GM12878 (cell line): ENCODE data around the gene LAMP1. TPM values are rescaled to one million over a fixed set of nuclear protein-coding genes. Genes with fewer than 3 reads are reported as not detected.

Source experiments
- ATAC-seq: fragments of 200-7000 bp; cut with Tn5 transposase; 3 replicates; pipeline ENCODE4 v1.9.1; 2020; ENCODE audit warnings: mild to moderate bottlenecking, moderate library complexity
- BruUV-seq: library from RNA; stranded (reverse); fragments of 400-500 nt; replicated peaks from 2 replicates; lab custom pipeline; 2021; lab: Mats Ljungman, UMichigan
- CTCF ChIA-PET: fragments of 300-600 bp; sonication (Branson Sonifier 250); formaldehyde crosslinking; extraction: SDS; loops from one replicate; lab custom pipeline; 2021; ENCODE audit warnings: inconsistent platforms; lab: Yijun Ruan, JAX
- POLR2A ChIA-PET: fragments of 350-600 bp; formaldehyde crosslinking; extraction: SDS; loops from one replicate; lab custom pipeline; 2021; ENCODE audit warnings: inconsistent platforms; lab: Charles Lee
- RAD21 ChIA-PET: fragments of 300-600 bp; sonication (Branson Sonifier 250); formaldehyde crosslinking; loops from one replicate; lab custom pipeline; 2023; ENCODE audit warnings: antibody characterized with exemption; ENCODE audit not compliant: unreplicated experiment; lab: Charles Lee
- SMC1A ChIA-PET: fragments of 300-600 bp; sonication (Branson Sonifier 250); formaldehyde crosslinking; loops from one replicate; lab custom pipeline; 2023; ENCODE audit not compliant: unreplicated experiment, uncharacterized antibody; lab: Charles Lee
- DNase-seq: peaks from one replicate; pipeline ENCODE4 v3.0.0-alpha.2; 2011; ENCODE audit warnings: low read depth, low spot score
- FAIRE-seq: peaks from 3 replicates; lab custom pipeline; 2011; peaks lifted over from hg19 to GRCh38; lab: Jason Lieb, UNC
- H2AFZ ChIP-seq: 2 replicates; pipeline ENCODE4 v1.6.0; 2011; ENCODE audit warnings: low read depth, low read length, control low read depth; ENCODE audit not compliant: control insufficient read depth
- H3K27ac ChIP-seq: 2 replicates; pipeline ENCODE4 v1.5.1; 2011; ENCODE audit warnings: control low read depth; ENCODE audit not compliant: control insufficient read depth, insufficient read depth
- H3K27me3 ChIP-seq, 2 experiments: replicated peaks in 1 of 2; 2 replicates each; pipeline versions ENCODE4 v1.6.0 to v1.6.1; 2011; ENCODE audit warnings: low read length in 1 of 2; ENCODE audit not compliant: control insufficient read depth in 2 of 2, insufficient read depth in 2 of 2
- H3K36me3 ChIP-seq, 2 experiments: 2 replicates each; pipeline ENCODE4 v1.5.1; 2011; ENCODE audit warnings: low read length in 1 of 2; ENCODE audit not compliant: control insufficient read depth in 2 of 2, insufficient read depth in 2 of 2
- H3K4me1 ChIP-seq: 2 replicates; pipeline ENCODE4 v1.6.1; 2011; ENCODE audit warnings: mild to moderate bottlenecking, low read length, moderate library complexity, mixed read lengths; ENCODE audit not compliant: control insufficient read depth, insufficient read depth
- H3K4me2 ChIP-seq: 2 replicates; pipeline ENCODE4 v1.6.0; 2011; ENCODE audit warnings: control low read depth; ENCODE audit not compliant: control insufficient read depth, insufficient read depth
- H3K4me3 ChIP-seq: fragments of 200-600 bp; sonication (generic); 2 replicates; pipeline ENCODE4 v1.5.1; 2016
- H3K79me2 ChIP-seq: 2 replicates; pipeline ENCODE4 v1.6.0; 2011; ENCODE audit warnings: low read length; ENCODE audit not compliant: control insufficient read depth, insufficient read depth
- H3K9ac ChIP-seq: 2 replicates; pipeline ENCODE4 v1.8.0; 2011; ENCODE audit warnings: low read length, control low read depth, mixed read lengths; ENCODE audit not compliant: control insufficient read depth, insufficient read depth
- H3K9me3 ChIP-seq: replicated peaks from 3 replicates; pipeline ENCODE4 v1.5.1; 2011; ENCODE audit warnings: mild to moderate bottlenecking, low read length; ENCODE audit not compliant: control insufficient read depth, insufficient read depth
- H4K20me1 ChIP-seq: 2 replicates; pipeline ENCODE4 v1.6.0; 2011; ENCODE audit not compliant: control insufficient read depth, insufficient read depth
- BCL11A ChIP-seq: IDR thresholded peaks from 2 replicates; pipeline ENCODE4 v1.6.1; 2011; ENCODE audit warnings: low read depth, low read length
- BHLHE40 ChIP-seq, 2 experiments: fragments of 450-650 bp in 1 of 2; IDR thresholded peaks; 2 replicates each; pipeline ENCODE4 v1.6.1; 2011 to 2017; ENCODE audit warnings: low read depth in 2 of 2, borderline replicate concordance in 1 of 2, improper control_type of control experiment in 1 of 2, low read length in 1 of 2, mild to moderate bottlenecking in 1 of 2
- CHD4 ChIP-seq: fragments of 200-600 bp; sonication (generic); IDR thresholded peaks from 2 replicates; pipeline ENCODE4 v1.6.1; 2016; ENCODE audit warnings: mild to moderate bottlenecking
- ETV6 ChIP-seq, 2 experiments: fragments of 450-650 bp in 1 of 2; IDR thresholded peaks in 1 of 2; conservative IDR thresholded peaks in 1 of 2; 2 replicates each; pipeline ENCODE4 v1.6.1; 2014; ENCODE audit warnings: antibody characterized with exemption in 1 of 2, borderline replicate concordance in 1 of 2, low read depth in 1 of 2, mild to moderate bottlenecking in 1 of 2, moderate library complexity in 1 of 2
- GATAD2B ChIP-seq: fragments of 450-650 bp; conservative IDR thresholded peaks from 2 replicates; pipeline ENCODE4 v1.6.1; 2017; ENCODE audit warnings: low read depth, mild to moderate bottlenecking, moderate library complexity
- IRF4 ChIP-seq: IDR thresholded peaks from 2 replicates; pipeline ENCODE4 v1.6.1; 2011; ENCODE audit warnings: low read depth, low read length
- JUNB ChIP-seq: IDR thresholded peaks from 2 replicates; pipeline ENCODE4 v1.6.1; 2016; ENCODE audit warnings: antibody characterized with exemption, mild to moderate bottlenecking
- MXI1 ChIP-seq: fragments of 150-350 bp; IDR thresholded peaks from 2 replicates; pipeline ENCODE4 v1.6.1; 2011; ENCODE audit warnings: low read depth, mild to moderate bottlenecking, inconsistent platforms, low read length, improper control_type of control experiment
- RBBP5 ChIP-seq: fragments of 200-600 bp; sonication (generic); conservative IDR thresholded peaks from 2 replicates; pipeline ENCODE4 v1.6.1; 2016
- SP1 ChIP-seq: IDR thresholded peaks from one replicate; pipeline ENCODE4 v1.6.1; 2011; ENCODE audit warnings: low read depth, low read length
- ZNF384 ChIP-seq: IDR thresholded peaks from 2 replicates; pipeline ENCODE4 v1.6.1; 2012; ENCODE audit warnings: low read depth, mild to moderate bottlenecking, low read length, improper control_type of control experiment, borderline replicate concordance
- WGBS: methylation state at CpG from one replicate; pipeline ENCODE4 v1.1.6; 2016; ENCODE audit warnings: low lambda C conversion rate; ENCODE audit not compliant: insufficient replicate concordance, insufficient coverage; ENCODE audit errors: missing lambda C conversion rate; 5-methylcytosine and 5-hydroxymethylcytosine counted together
- in situ Hi-C: fragments of 300-500 bp; cut with MboI; formaldehyde crosslinking; loops from 9 replicates; pipeline ENCODE4 v1.14.3; 2018; ENCODE audit warnings: mixed read lengths
- intact Hi-C: fragments of 100-400 bp; cut with micrococcal nuclease; formaldehyde crosslinking; loops from one replicate; pipeline ENCODE4 v1.14.2; 2022; ENCODE audit not compliant: unreplicated experiment
- polyA plus RNA-seq, 11 experiments: library from polyadenylated mRNA; depleted of rRNA in 4 of 11; unstranded in 6 of 11; stranded (reverse) in 5 of 11; fragments of >200 nt; fragmentation: Nextera tagmentation in 4 of 11; fragmentation: Illumina TruSeq in 1 of 11; extraction: Ambion mirVana in 4 of 11; extraction: Trizol in 1 of 11; gene quantifications; 1 replicate in 1 of 11; 2 replicates in 10 of 11; pipeline versions ENCODE4 v1.2.1 to v1.2.3, GENCODE V29; 2011 to 2016; ENCODE audit warnings: inconsistent platforms in 2 of 11, missing spikeins in 2 of 11, low read depth in 1 of 11
- total RNA-seq, 4 experiments: library from RNA; depleted of rRNA in 3 of 4; stranded (reverse); fragments of >200 nt in 3 of 4; fragmentation: Illumina TruSeq in 1 of 4; extraction: Trizol in 1 of 4; gene quantifications; 2 replicates each; pipeline versions ENCODE4 v1.2.1 to v1.2.3, GENCODE V29; 2013 to 2021
- TF ChIP-seq, protein P1 (sequence below): fragments of 450-650 bp; IDR thresholded peaks from 2 replicates; pipeline ENCODE4 v1.6.1; 2016; ENCODE audit warnings: mild to moderate bottlenecking
- TF ChIP-seq, protein P2 (sequence below): fragments of 450-650 bp; formaldehyde crosslinking; IDR thresholded peaks from 2 replicates; pipeline ENCODE4 v1.5.0; 2022; ENCODE audit warnings: mild to moderate bottlenecking, missing genetic modification characterization
- TF ChIP-seq, protein P3 (sequence below): fragments of 150-350 bp; IDR thresholded peaks from 2 replicates; pipeline ENCODE4 v1.6.1; 2014; ENCODE audit warnings: mild to moderate bottlenecking, low read depth, low read length

Gene LAMP1
- total and polyA plus RNA-seq, 10 of the 15 experiments (the other 5 are each of a cell fraction or from before 2014, with no cell fraction given), result 2.5 to 83.0 (median 32.7) TPM

DNA sequence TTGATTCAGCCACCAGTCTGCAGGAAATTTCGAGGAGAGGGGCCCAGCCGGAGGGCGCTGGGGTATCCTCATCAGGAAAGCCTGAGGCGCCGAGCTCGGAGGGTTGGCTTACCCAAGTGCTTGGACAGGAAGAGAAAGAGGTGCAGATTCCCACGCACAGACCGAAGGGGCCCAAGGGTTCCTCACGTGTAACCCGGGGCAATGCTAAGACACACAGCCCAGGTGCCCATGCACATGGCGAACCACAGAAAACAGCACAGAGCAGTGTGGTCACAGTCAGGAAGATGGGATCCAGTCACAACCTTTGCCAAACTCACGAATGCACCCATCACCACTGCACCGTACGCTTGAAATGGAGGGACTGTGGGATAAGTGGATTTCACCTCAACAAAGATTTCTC lies 36.0 kb downstream of the LAMP1 start (continued):
- TF ChIP-seq GATAD2B, result no peak
- TF ChIP-seq ETV6 (conservative IDR thresholded peaks at IDR 0.05 in 1 of 2, IDR thresholded peaks at IDR 0.05 in 1 of 2; ENCODE audit: borderline replicate concordance in 1 of 2, low read depth in 1 of 2), result no peak
- TF ChIP-seq, protein P1, sequence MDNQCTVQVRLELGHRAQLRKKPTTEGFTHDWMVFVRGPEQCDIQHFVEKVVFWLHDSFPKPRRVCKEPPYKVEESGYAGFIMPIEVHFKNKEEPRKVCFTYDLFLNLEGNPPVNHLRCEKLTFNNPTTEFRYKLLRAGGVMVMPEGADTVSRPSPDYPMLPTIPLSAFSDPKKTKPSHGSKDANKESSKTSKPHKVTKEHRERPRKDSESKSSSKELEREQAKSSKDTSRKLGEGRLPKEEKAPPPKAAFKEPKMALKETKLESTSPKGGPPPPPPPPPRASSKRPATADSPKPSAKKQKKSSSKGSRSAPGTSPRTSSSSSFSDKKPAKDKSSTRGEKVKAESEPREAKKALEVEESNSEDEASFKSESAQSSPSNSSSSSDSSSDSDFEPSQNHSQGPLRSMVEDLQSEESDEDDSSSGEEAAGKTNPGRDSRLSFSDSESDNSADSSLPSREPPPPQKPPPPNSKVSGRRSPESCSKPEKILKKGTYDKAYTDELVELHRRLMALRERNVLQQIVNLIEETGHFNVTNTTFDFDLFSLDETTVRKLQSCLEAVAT, result no peak
- no peak for TF ChIP-seq RBBP5
- no peak for TF ChIP-seq BHLHE40 (IDR thresholded peaks at IDR 0.05; ENCODE audit: borderline replicate concordance in 1 of 2, low read depth in 2 of 2, low read length in 1 of 2)

DNA sequence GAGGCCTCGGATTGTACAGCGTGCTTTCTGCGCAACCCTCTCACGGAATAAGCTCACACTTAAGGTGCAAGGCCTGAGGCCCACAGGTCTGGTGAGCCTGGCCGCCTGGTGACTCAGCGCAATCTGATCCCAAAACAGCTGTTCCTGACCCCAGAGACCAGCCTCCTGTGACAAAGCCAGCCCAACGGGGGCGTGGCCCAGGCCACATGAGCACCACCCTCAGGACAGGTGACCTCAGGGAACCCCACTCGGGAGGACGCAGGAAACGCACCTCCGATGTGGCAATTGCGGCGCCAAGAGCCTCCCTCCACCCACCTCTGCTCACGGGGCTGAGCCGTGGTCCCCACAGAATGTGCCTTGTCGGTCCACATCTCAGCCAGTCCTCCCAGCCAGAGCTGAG lies 40.5 kb downstream of the LAMP1 start:
- FAIRE-seq, result no peak
- Histone ChIP-seq H3K9ac (no peak overlapping the region), H3K4me3 (no peak overlapping the region), H3K27me3 (no peaks in the 10 kb centered on the region), H2AFZ (no peak overlapping the region), H3K9me3 (no peaks in the 10 kb centered on the region), H4K20me1 (no peaks in the 10 kb centered on the region), H3K36me3 (no peaks in the 10 kb centered on the region), H3K79me2 (no peaks in the 10 kb centered on the region), H3K4me2 (no peak overlapping the region), H3K4me1 (no peaks in the 10 kb centered on the region), H3K27ac (no peak overlapping the region)
- SMC1A ChIA-PET, result no interaction called here
- RAD21 ChIA-PET, result no interaction called here
- 52% methylated on average over 16 of the region's 17 CpGs for WGBS
- TF ChIP-seq ZNF384, result no peak
- TF ChIP-seq CHD4, result no peak
- TF ChIP-seq SP1, result no peak
- no peak for TF ChIP-seq GATAD2B
- no peak for TF ChIP-seq JUNB
- no peak for TF ChIP-seq MXI1
- TF ChIP-seq, protein P2, sequence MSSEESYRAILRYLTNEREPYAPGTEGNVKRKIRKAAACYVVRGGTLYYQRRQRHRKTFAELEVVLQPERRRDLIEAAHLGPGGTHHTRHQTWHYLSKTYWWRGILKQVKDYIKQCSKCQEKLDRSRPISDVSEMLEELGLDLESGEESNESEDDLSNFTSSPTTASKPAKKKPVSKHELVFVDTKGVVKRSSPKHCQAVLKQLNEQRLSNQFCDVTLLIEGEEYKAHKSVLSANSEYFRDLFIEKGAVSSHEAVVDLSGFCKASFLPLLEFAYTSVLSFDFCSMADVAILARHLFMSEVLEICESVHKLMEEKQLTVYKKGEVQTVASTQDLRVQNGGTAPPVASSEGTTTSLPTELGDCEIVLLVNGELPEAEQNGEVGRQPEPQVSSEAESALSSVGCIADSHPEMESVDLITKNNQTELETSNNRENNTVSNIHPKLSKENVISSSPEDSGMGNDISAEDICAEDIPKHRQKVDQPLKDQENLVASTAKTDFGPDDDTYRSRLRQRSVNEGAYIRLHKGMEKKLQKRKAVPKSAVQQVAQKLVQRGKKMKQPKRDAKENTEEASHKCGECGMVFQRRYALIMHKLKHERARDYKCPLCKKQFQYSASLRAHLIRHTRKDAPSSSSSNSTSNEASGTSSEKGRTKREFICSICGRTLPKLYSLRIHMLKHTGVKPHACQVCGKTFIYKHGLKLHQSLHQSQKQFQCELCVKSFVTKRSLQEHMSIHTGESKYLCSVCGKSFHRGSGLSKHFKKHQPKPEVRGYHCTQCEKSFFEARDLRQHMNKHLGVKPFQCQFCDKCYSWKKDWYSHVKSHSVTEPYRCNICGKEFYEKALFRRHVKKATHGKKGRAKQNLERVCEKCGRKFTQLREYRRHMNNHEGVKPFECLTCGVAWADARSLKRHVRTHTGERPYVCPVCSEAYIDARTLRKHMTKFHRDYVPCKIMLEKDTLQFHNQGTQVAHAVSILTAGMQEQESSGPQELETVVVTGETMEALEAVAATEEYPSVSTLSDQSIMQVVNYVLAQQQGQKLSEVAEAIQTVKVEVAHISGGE (CRISPR knock-in tag), result no peak
- TF ChIP-seq IRF4, result no peak
- TF ChIP-seq ETV6 (conservative IDR thresholded peaks at IDR 0.05 in 1 of 2, IDR thresholded peaks at IDR 0.05 in 1 of 2; ENCODE audit: borderline replicate concordance in 1 of 2, low read depth in 1 of 2), result no peak
- TF ChIP-seq BCL11A, result no peak
- TF ChIP-seq, protein P3, sequence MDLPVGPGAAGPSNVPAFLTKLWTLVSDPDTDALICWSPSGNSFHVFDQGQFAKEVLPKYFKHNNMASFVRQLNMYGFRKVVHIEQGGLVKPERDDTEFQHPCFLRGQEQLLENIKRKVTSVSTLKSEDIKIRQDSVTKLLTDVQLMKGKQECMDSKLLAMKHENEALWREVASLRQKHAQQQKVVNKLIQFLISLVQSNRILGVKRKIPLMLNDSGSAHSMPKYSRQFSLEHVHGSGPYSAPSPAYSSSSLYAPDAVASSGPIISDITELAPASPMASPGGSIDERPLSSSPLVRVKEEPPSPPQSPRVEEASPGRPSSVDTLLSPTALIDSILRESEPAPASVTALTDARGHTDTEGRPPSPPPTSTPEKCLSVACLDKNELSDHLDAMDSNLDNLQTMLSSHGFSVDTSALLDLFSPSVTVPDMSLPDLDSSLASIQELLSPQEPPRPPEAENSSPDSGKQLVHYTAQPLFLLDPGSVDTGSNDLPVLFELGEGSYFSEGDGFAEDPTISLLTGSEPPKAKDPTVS, result no peak
- intact Hi-C loops (no loop called here), in situ Hi-C loops (no loop called here)
- BruUV-seq, result no TSS peak
- POLR2A ChIA-PET, result no interaction called here
- no peak for ATAC-seq
- DNase-seq, result no peak
- CTCF ChIA-PET, result no interaction called here
